Measurements from ENCODE around the gene RAB3A.

The RAB3A gene

DNA sequence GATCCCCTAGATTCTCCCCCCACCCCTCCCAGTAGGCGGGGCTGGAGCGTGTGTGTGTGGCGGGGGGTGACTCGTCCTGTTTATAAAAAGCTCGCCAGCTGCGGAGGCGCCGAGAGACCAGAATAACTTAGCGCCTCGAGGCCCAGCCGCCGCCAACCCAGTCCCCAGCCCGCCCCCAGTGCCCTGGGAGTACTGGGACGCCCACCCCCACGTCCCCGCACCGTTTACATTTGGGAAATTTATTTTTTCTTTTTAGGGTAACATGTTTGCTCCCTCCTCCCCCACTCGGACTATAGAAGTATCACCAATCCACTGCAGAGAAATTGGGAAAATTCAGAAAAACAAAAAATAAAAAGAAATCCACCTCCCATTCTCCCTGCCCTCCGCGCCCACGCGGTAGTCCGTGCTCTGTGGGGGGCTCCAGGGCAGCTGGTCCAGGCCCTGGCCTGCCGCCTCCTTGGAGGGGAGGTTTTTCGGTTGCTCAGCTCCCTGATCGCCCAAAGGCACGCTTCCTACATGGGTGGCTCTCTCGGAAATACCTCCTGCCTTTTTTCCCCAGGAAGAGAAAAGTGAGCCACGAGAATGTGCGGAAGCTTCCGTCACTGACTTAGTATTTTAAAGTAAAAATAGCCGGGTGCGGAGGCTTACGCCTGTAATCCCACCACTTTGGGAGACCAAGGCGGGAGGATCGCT is 1.5 kb upstream of the RAB3A start:
- TF ChIP-seq, protein P1, sequence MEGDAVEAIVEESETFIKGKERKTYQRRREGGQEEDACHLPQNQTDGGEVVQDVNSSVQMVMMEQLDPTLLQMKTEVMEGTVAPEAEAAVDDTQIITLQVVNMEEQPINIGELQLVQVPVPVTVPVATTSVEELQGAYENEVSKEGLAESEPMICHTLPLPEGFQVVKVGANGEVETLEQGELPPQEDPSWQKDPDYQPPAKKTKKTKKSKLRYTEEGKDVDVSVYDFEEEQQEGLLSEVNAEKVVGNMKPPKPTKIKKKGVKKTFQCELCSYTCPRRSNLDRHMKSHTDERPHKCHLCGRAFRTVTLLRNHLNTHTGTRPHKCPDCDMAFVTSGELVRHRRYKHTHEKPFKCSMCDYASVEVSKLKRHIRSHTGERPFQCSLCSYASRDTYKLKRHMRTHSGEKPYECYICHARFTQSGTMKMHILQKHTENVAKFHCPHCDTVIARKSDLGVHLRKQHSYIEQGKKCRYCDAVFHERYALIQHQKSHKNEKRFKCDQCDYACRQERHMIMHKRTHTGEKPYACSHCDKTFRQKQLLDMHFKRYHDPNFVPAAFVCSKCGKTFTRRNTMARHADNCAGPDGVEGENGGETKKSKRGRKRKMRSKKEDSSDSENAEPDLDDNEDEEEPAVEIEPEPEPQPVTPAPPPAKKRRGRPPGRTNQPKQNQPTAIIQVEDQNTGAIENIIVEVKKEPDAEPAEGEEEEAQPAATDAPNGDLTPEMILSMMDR (IDR thresholded peaks at IDR 0.05; ENCODE audit: insufficient read depth, low read depth, low read length, missing control alignments) = no peak
- DNase-seq (ENCODE audit: low read depth) = peak; percentile 68
- peak overlapping the region; percentile 85 for H3K4me3 ChIP-seq (ENCODE audit: low read depth, low read length)

DNA sequence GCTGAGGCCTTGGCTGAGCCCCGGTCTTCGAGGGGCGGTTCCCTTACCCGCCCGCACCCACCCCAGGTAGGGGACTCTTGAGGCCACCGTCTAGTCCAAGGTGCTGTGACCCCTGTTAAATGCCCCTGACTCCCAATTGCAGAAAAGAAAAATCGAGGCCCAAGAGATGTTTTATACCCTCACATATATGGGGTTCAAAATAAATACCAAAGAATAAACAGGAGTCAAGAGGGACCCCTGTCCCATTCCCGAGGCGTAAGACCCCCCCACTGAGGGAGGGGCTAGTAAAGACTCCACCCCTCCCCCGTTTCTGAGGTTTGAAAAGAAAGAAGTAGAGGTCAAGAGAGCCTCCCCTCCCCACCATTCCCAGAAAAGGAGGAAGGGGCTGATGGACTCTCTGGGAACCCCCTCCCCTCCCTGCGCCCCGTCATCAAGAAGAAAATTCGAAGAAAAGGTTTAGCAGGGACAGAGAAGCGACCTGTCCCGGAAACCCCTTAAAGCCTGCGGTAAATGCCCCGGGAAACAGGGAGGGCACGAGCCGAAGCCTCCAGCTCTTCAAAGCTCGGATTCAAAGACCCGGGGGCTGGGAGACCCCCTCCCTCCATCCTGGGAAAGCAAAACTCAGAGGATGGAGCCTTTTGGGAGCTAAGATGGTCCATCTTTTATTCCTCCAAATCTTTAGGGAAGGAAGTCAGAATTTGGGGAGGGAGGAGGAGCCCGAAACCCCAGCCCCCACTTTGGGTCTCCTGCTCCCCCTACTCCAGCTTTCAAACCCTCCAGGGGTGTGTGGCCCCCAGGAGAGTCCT is 755 bp upstream of the RAB3A start:
- no peak for DNase-seq (ENCODE audit: low read depth)
- peak overlapping the region; percentile 85 for H3K4me3 ChIP-seq (ENCODE audit: low read depth, low read length)
- TF ChIP-seq, protein P1 (IDR thresholded peaks at IDR 0.05; ENCODE audit: insufficient read depth, low read depth, low read length, missing control alignments) = no peak

DNA sequence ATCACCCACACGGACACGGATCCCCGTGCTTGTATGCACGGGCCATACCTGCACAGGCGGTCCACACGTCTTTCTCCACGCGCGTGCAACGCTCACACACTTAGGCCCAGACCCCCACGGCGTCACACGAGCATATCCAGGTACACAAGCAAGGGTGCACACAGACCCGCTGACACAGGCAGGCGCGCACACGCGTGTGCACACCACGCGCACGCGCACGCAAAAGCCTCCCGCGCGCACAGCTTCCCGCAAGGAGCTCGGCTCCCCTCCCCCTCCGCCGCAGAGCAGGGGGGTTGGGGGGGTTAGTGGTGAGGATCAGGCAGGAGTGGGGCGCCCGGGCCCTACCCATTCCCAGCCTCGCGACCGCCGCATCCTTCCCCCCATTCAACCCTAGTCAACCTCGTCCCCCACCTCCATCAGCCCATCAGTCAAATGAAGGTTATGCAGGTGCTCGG is 407 bp downstream of the RAB3A start:
- H3K4me3 ChIP-seq (ENCODE audit: low read depth, low read length) = peak overlapping the region; percentile 70
- peak; percentile 60 for DNase-seq (ENCODE audit: low read depth)
- TF ChIP-seq, protein P1 (IDR thresholded peaks at IDR 0.05; ENCODE audit: insufficient read depth, low read depth, low read length, missing control alignments) = no peak

DNA sequence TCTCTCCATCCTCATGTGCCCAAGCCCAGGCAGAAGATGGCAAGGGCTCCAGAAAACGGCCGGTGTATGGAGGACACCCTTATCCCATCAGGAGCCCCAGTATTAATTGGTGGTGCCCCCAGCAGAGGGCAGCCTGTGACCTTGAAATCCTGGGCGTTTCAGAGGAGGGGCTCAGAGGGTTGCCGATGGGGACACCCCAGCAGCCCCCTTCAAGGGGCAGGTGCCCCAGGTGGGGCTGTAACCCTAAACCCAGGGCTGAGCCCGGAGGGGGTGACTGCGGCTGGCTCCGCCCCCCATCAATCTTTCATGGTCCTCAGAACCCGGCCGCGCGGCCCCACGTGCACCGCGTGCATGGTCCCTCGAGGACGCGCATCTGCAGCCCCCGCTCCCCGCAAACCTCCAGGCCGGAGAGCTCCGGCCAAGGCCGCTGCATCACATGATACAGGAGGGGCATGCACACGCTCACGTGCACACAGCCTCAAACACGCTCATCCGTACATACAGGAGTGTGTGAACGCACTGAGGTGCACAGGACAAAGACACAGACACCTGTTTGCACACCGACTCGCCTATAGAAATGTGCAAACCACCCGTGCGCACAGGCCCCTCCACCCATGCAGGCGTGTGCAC is 949 bp downstream of the RAB3A start:
- H3K4me3 ChIP-seq (ENCODE audit: low read depth, low read length) = peak overlapping the region; percentile 70
- TF ChIP-seq, protein P1 (IDR thresholded peaks at IDR 0.05; ENCODE audit: insufficient read depth, low read depth, low read length, missing control alignments) = peak; percentile 27
- DNase-seq (ENCODE audit: low read depth) = peak; percentile 56

DNA sequence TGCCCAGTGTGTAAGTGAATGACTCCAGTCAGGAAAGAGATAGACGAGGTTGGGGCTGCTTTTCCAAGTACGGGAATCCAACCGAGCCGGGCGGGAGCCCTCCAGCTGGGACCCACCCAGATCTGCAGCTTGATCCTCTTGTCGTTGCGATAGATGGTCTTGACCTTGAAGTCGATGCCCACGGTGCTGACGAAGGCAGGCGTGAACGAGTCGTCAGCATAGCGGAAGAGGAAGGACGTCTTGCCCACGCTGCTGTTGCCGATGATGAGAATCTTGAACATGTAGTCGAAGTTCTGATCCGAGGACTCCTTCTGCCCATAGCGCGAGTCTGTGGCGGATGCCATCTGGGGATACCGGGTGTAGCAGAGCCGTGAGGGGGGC is 1.5 kb downstream of the RAB3A start:
- DNase-seq (ENCODE audit: low read depth) = no peak
- H3K4me3 ChIP-seq (ENCODE audit: low read depth, low read length) = no peak overlapping the region
- TF ChIP-seq, protein P1 (IDR thresholded peaks at IDR 0.05; ENCODE audit: insufficient read depth, low read depth, low read length, missing control alignments) = no peak

DNA sequence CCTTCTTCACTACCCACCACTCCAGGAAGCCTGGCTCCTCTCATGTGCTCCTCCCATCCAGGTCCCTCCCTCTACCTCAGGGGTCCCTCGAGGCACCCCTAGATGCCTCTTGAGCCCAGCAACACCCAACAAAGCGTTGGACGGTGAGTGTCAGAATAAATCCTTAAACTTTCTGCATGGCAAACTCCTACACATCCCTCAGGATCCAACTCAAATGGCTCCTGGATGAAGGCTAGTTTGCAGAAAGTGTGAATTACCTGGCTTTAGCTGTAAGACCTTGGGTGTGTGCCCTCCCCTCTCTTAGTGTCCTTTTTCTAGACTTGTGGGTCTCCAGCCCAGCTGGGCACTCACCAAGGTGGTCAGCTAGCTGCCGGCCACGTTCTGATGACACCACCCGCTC is 5.5 kb downstream of the RAB3A start:
- TF ChIP-seq, protein P1 (IDR thresholded peaks at IDR 0.05; ENCODE audit: insufficient read depth, low read depth, low read length, missing control alignments) = no peak
- no peak for DNase-seq (ENCODE audit: low read depth)
- no peak overlapping the region for H3K4me3 ChIP-seq (ENCODE audit: low read depth, low read length)
